Skeletal muscle tissue (tissue), 4 donors: ENCODE results near the gene URI1. TPM values are rescaled to one million over a fixed set of nuclear protein-coding genes. Genes with fewer than 3 reads are reported as not detected.
"Not testable (repeated sequence)": the region's sequence is repeated elsewhere in the genome, so short reads cannot be mapped to it uniquely, and the experiment has no call there.

ENCODE experiments used
- H3K27ac ChIP-seq: one replicate; pipeline ENCODE4 v1.7.0; 2013; ENCODE audit warnings: mild to moderate bottlenecking, low read depth, low read length, inconsistent platforms
- H3K27me3 ChIP-seq, 3 donors: one replicate each; pipeline ENCODE4 v1.7.0; 2013; ENCODE audit warnings: low read length in 3 of 3; ENCODE audit not compliant: control insufficient read depth in 3 of 3, insufficient read depth in 3 of 3
- H3K36me3 ChIP-seq, 3 donors: one replicate each; pipeline ENCODE4 v1.7.0; 2013; ENCODE audit warnings: low read length in 3 of 3; ENCODE audit not compliant: control insufficient read depth in 3 of 3, insufficient read depth in 3 of 3
- H3K4me1 ChIP-seq, 3 donors: one replicate each; pipeline ENCODE4 v1.7.0; 2013; ENCODE audit warnings: low read length in 3 of 3, mild to moderate bottlenecking in 3 of 3; ENCODE audit not compliant: control insufficient read depth in 3 of 3, insufficient read depth in 3 of 3
- H3K4me3 ChIP-seq, 3 donors: one replicate each; pipeline ENCODE4 v1.7.0; 2013; ENCODE audit warnings: low read length in 3 of 3
- H3K9ac ChIP-seq, 3 donors: one replicate each; pipeline ENCODE4 v1.7.0; 2013; ENCODE audit warnings: low read length in 3 of 3, mild to moderate bottlenecking in 3 of 3, moderate library complexity in 2 of 3, low read depth in 1 of 3
- H3K9me3 ChIP-seq, 3 donors: one replicate each; pipeline ENCODE4 v1.7.0; 2013; ENCODE audit warnings: low read length in 3 of 3; ENCODE audit not compliant: control insufficient read depth in 3 of 3
- total RNA-seq: library from RNA; depleted of rRNA; stranded (reverse); fragments of >200 nt; gene quantifications from one replicate; pipeline ENCODE4 v1.2.3, GENCODE V29; 2014
- donor health status: Osteomylitis.

URI1 gene
- 62.6 TPM for total RNA-seq

- H3K27me3 ChIP-seq: no peaks in the 10 kb centered on the region
- peak within 1 kb of the TSS; percentile 66 for H3K27ac ChIP-seq
- H3K4me1 ChIP-seq: peaks cover 10 to 23% (median 22%) of the 10 kb centered on the region in 3 donors
- H3K4me3 ChIP-seq: peak within 1 kb of the TSS; percentile 87 to 95 (median 89)
- peak within 1 kb of the TSS; percentile 89 to 91 (median 89) for H3K9ac ChIP-seq
- no peaks in the 10 kb centered on the region for H3K36me3 ChIP-seq
- no peaks in the 10 kb centered on the region for H3K9me3 ChIP-seq
Measured at GRCh38 chr19:29941828-29942403, at the start of gene URI1. Gene URI1, plus strand, starts transcription at chr19:29942239. Its CDS starts 309 bp downstream, at chr19:29942548.

DNA sequence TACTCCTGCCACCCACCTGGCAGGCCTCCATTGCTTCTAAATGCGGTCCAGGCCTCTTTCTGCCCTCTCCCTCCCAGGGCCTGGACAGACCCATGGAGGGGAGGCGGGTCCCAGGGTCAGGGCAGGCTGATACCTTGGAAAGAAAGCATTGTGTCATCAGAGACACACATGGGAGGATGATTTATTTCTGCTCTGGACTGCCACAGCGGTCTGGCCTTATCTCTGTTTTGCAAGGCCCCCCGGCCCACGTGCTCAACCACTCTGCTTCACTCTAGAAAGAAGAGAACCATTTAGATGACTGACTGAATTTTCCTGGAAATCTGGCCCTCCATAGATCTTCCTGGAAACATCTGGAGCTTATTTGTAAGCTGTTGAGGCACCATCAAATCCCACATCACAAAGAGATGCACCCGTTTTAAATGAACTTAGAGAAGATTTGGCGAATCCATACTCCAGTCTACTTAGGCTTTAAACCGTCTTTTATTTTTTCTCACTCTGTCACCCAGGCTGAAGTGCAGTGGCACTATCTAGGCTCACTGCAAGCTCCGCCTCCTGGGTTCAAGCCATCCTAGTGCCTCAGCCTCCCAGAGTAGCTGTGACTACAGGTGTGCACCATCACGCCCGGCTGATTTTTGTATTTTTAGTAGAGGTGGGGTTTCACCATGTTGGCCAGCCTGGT is 48.3 kb upstream of the URI1 start:
- no peak overlapping the region for H3K9ac ChIP-seq
- H3K4me3 ChIP-seq: no peak overlapping the region
- no peaks in the 10 kb centered on the region for H3K9me3 ChIP-seq
- H3K36me3 ChIP-seq: no peaks in the 10 kb centered on the region
- H3K27ac ChIP-seq: no peak overlapping the region
- no peaks in the 10 kb centered on the region for H3K27me3 ChIP-seq
- H3K4me1 ChIP-seq: no peaks in the 10 kb centered on the region

GRCh38 chr19:29896802-29897201 is 45.2 kb upstream of the URI1 start:
- Histone ChIP-seq H3K27ac (no peak overlapping the region), H3K4me3 (no peak overlapping the region), H3K9me3 (no peaks in the 10 kb centered on the region), H3K9ac (no peak overlapping the region), H3K4me1 (no peaks in the 10 kb centered on the region), H3K36me3 (no peaks in the 10 kb centered on the region), H3K27me3 (no peaks in the 10 kb centered on the region)

DNA sequence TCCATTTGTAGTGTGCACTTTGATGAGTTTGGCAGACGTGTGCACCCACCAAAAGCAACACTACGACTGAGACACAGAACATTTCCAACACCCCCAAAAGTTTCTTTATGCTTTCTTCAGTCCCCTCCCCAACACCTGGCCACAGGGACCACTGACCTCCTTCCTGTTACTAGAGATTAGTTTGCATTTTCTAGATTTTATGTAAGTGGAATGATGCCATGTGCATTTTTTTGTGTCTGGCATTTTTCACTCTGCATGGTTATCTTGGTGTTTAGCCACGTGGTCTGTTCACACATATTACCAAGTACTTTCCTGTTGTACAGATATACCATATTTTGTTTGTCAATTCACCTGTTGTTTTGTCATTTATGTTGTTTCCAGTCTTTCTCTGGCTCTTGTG is 44.6 kb upstream of the URI1 start:
- Histone ChIP-seq H3K4me3 (no peak overlapping the region), H3K36me3 (no peaks in the 10 kb centered on the region), H3K4me1 (no peaks in the 10 kb centered on the region), H3K27me3 (no peaks in the 10 kb centered on the region), H3K27ac (no peak overlapping the region), H3K9me3 (no peaks in the 10 kb centered on the region), H3K9ac (no peak overlapping the region)

GRCh38 chr19:29904017-29904416 is 38.0 kb upstream of the URI1 start:
- Histone ChIP-seq H3K27ac (no peak overlapping the region), H3K36me3 (no peaks in the 10 kb centered on the region), H3K27me3 (no peaks in the 10 kb centered on the region), H3K4me1 (no peaks in the 10 kb centered on the region), H3K9ac (no peak overlapping the region), H3K4me3 (no peak overlapping the region), H3K9me3 (peaks cover 0 to 2% (median 0%) of the 10 kb centered on the region in 3 donors)

DNA sequence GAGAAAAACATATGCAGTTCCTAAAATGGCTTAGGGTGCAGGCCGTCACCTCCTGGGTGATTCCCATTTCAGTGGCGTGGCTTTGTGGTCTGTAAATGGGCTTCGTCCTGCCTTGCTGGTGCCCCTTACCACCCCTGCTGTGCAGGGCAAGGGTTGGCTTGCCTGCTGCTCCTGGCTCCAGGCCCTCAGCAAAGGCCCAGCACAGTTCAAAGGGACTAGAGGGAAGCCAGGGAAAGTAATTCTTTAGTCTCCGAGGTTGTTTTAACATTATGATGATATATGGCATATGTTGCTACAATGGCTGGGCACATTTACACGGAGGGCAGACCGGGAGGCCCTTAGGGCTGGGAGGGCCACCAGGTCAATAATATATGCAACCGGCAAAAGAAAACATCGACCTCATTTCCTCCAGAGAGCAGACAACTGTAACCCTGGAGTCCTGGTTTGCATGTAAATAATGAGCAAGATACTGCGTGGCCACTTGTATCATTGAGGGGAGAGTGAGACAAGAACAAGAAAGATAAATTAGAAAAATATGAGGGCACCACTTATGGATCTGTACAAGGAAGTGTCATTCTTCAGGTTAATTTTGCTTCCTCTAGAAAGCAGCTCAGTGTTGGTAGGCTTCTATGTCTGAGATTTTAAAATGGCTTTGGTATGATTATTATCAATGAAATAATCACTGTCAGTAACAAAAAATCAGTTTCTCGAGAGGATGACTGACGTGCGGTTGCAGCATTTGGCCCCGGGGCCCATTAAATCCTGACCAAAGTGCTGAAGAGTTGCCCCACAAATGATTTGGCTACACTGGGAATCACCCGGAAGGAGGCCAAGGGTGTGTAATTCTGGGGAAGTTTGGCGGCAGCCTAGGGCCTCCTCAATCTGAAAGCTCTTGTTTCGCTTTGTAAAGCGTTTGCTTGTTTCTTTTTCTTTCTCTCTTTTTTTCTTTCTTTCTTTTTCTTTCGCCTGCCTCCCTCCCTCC is 32.8 kb upstream of the URI1 start:
- Histone ChIP-seq H3K4me3 (no peak overlapping the region), H3K9ac (peak overlapping the region in 1 of 3 donors; percentile 33), H3K9me3 (no peaks in the 10 kb centered on the region), H3K27ac (no peak overlapping the region), H3K36me3 (no peaks in the 10 kb centered on the region), H3K27me3 (no peaks in the 10 kb centered on the region), H3K4me1 (peaks cover 0 to 5% (median 0%) of the 10 kb centered on the region in 3 donors)

DNA sequence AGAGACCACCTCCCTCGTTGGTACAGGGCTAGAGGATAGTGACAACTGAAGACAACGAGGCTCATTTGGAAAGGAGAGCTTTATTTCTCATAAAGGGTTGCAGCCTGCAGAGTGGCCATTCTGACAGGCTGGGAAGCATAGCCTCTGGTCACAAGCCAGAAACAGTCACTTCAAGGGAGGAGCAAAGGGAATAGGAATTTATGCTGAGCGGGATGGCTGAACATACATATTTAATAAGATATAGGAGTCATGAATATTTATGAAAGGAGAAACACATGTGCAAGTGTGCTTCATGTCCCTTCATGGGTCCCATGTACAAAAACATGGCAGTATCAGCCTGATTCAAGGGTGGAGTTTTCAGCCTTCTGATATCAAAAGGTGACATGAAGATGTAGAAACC is 27.1 kb upstream of the URI1 start:
- H3K9me3 ChIP-seq: no peaks in the 10 kb centered on the region
- no peaks in the 10 kb centered on the region for H3K27me3 ChIP-seq
- peaks cover 0 to 10% (median 3%) of the 10 kb centered on the region in 3 donors for H3K4me1 ChIP-seq
- no peak overlapping the region for H3K4me3 ChIP-seq
- H3K9ac ChIP-seq: no peak overlapping the region
- H3K36me3 ChIP-seq: no peaks in the 10 kb centered on the region
- H3K27ac ChIP-seq: no peak overlapping the region

GRCh38 chr19:29915832-29916231 is 26.2 kb upstream of the URI1 start:
- H3K27ac ChIP-seq, H3K27me3 ChIP-seq, H3K9me3 ChIP-seq, H3K4me1 ChIP-seq, H3K36me3 ChIP-seq, H3K9ac ChIP-seq, H3K4me3 ChIP-seq: not testable (repeated sequence)

- Histone ChIP-seq H3K36me3 (no peaks in the 10 kb centered on the region), H3K9ac (no peak overlapping the region), H3K4me3 (no peak overlapping the region), H3K9me3 (no peaks in the 10 kb centered on the region), H3K27me3 (no peaks in the 10 kb centered on the region), H3K27ac (no peak overlapping the region), H3K4me1 (peaks cover 0 to 10% (median 3%) of the 10 kb centered on the region in 3 donors)
Measured at GRCh38 chr19:29917911-29918310, 24.1 kb upstream of the URI1 start.

- Histone ChIP-seq H3K27me3 (peaks cover 0 to 2% (median 0%) of the 10 kb centered on the region in 3 donors), H3K4me3 (no peak overlapping the region), H3K9me3 (no peaks in the 10 kb centered on the region), H3K27ac (no peak overlapping the region), H3K9ac (no peak overlapping the region), H3K4me1 (peaks cover 0 to 6% (median 3%) of the 10 kb centered on the region in 3 donors), H3K36me3 (no peaks in the 10 kb centered on the region)
Measured at GRCh38 chr19:29918891-29919290, 23.1 kb upstream of the URI1 start.
